GM19438 (cell line): ENCODE measurements around the gene HELZ.
"Not testable (repeated sequence)": the region's sequence is repeated elsewhere in the genome, so short reads cannot be mapped to it uniquely, and the experiment has no call there.

Source experiments
- ATAC-seq: cut with Tn5 transposase; IDR thresholded peaks from one replicate; pipeline ENCODE4 v1.9.1; 2021; ENCODE audit warnings: low read depth; ENCODE audit not compliant: unreplicated experiment

Gene HELZ

GRCh38 chr17:67271187-67271586 is 26.2 kb upstream of the HELZ start:
- not testable (repeated sequence) for ATAC-seq

- ATAC-seq = no peak
These were observed 25.4 kb upstream of the HELZ start for GRCh38 chr17:67270416-67270815.

- ATAC-seq = no peak
These were observed 21.5 kb upstream of the HELZ start for GRCh38 chr17:67266496-67266895.

GRCh38 chr17:67265436-67266019 is 20.5 kb upstream of the HELZ start:
- ATAC-seq = no peak

GRCh38 chr17:67262435-67263117 is 17.6 kb upstream of the HELZ start:
- no peak for ATAC-seq

GRCh38 chr17:67260170-67260987 is 15.4 kb upstream of the HELZ start:
- ATAC-seq = no peak

- ATAC-seq = no peak
These were observed 13.9 kb upstream of the HELZ start for GRCh38 chr17:67258821-67259468.

GRCh38 chr17:67256075-67256732 is 11.2 kb upstream of the HELZ start:
- ATAC-seq = no peak

GRCh38 chr17:67253384-67253783 is 8.4 kb upstream of the HELZ start:
- no peak for ATAC-seq

- not testable (repeated sequence) for ATAC-seq
These were observed 6.6 kb upstream of the HELZ start for GRCh38 chr17:67251586-67251985.

GRCh38 chr17:67248291-67248690 is 3.3 kb upstream of the HELZ start:
- ATAC-seq = no peak

- ATAC-seq = no peak
These were observed 2.5 kb upstream of the HELZ start for GRCh38 chr17:67247416-67247900.

- peak; percentile 38 for ATAC-seq
These were observed 1.8 kb upstream of the HELZ start for GRCh38 chr17:67246653-67247415.

GRCh38 chr17:67246403-67246652 is 1.3 kb upstream of the HELZ start:
- ATAC-seq = no peak

- no peak for ATAC-seq
These were observed 852 bp upstream of the HELZ start for GRCh38 chr17:67245694-67246402.

GRCh38 chr17:67244431-67245072 is 444 bp downstream of the HELZ start:
- ATAC-seq = peak; percentile 17

GRCh38 chr17:67243284-67243683 is 1.7 kb downstream of the HELZ start:
- no peak for ATAC-seq

GRCh38 chr17:67241719-67242341 is 3.2 kb downstream of the HELZ start:
- ATAC-seq = no peak
